Measurements from ENCODE around the gene UPF2. TPM values are rescaled to one million over a fixed set of nuclear protein-coding genes. Genes with fewer than 3 reads are reported as not detected.

UPF2 gene
- total RNA-seq, 4 donors from 2014 or later, result 16.5 to 28.6 (median 23.1) TPM

DNA sequence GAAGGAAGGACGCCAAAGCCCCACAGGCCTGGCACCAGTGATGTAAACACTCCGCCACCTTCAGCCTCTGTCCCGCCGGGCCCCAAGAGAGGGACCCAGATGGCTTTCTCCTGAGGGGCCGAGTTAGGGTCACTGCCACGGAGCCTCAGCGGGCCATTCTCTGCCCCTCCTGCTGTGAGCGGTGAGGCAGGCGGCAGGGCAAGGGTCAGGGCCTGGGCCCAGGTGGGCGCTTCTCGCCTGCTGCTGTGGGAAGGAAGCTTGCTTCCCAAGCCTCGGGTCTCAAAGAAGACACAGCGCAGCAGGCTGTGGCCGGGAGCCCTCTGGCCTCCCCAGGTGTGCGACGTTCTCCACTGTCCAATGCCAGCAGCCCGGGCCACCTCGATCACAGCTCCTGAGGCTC lies 134.7 kb downstream of the UPF2 start:
- TF ChIP-seq POLR2A (IDR thresholded peaks at IDR 0.05) (no peak), POLR2AphosphoS5 (IDR thresholded peaks at IDR 0.05) (no peak), EP300 (IDR thresholded peaks at IDR 0.05; ENCODE audit: low read depth) (no peak)
- TF ChIP-seq, protein P1, sequence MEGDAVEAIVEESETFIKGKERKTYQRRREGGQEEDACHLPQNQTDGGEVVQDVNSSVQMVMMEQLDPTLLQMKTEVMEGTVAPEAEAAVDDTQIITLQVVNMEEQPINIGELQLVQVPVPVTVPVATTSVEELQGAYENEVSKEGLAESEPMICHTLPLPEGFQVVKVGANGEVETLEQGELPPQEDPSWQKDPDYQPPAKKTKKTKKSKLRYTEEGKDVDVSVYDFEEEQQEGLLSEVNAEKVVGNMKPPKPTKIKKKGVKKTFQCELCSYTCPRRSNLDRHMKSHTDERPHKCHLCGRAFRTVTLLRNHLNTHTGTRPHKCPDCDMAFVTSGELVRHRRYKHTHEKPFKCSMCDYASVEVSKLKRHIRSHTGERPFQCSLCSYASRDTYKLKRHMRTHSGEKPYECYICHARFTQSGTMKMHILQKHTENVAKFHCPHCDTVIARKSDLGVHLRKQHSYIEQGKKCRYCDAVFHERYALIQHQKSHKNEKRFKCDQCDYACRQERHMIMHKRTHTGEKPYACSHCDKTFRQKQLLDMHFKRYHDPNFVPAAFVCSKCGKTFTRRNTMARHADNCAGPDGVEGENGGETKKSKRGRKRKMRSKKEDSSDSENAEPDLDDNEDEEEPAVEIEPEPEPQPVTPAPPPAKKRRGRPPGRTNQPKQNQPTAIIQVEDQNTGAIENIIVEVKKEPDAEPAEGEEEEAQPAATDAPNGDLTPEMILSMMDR (IDR thresholded peaks at IDR 0.05), result no peak
- no peaks in the 10 kb centered on the region for H3K4me1 ChIP-seq
- H3K9me3 ChIP-seq, result no peaks in the 10 kb centered on the region
- H3K27ac ChIP-seq, result no peak overlapping the region
- intact Hi-C loops (cut with DNase I; ENCODE audit: low total_unique reads), result no loop called here
- in situ Hi-C loops (cut with MboI; ENCODE audit: low pct_ligation_motif_present in 1 of 4, low pct_unique_long_range_greater_than_20kb in 1 of 4, low sequenced_read_pairs in 3 of 4), result no loop called here
- DNase-seq, result no peak
- 95% methylated on average over 16 of the region's 18 CpGs; no CpG with 5 or more reads in 1 of the 2 donors for WGBS, 2 donors (ENCODE audit: low coverage in 1 of 2)
- no peak overlapping the region for H3K4me3 ChIP-seq
- no peaks in the 10 kb centered on the region for H3K36me3 ChIP-seq
- H3K27me3 ChIP-seq, result no peaks in the 10 kb centered on the region

DNA sequence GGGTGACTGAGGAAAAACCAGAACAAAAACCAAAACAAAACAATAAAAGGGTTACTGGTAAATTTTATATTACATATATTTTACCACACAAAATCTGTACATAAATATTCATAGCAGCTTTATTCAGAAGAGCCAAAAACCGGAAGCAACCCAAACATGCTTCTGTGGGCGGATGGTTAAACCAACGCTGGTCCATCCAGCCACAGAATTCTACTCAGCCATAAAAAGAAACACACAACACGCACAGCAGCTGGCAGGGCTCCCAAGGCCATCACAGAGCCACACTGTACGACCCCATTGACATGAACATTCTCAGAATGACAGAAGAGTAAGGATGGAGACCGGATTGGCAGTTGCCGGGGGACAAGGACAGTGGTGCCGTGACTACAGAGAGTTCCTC lies 135.9 kb downstream of the UPF2 start:
- no peaks in the 10 kb centered on the region for H3K36me3 ChIP-seq
- intact Hi-C loops (cut with DNase I; ENCODE audit: low total_unique reads), result no loop called here
- H3K4me3 ChIP-seq, result no peak overlapping the region
- in situ Hi-C loops (cut with MboI; ENCODE audit: low pct_ligation_motif_present in 1 of 4, low pct_unique_long_range_greater_than_20kb in 1 of 4, low sequenced_read_pairs in 3 of 4), result no loop called here
- no peaks in the 10 kb centered on the region for H3K27me3 ChIP-seq
- no peaks in the 10 kb centered on the region for H3K9me3 ChIP-seq
- H3K27ac ChIP-seq, result no peak overlapping the region
- WGBS, 2 donors (ENCODE audit: low coverage in 1 of 2), result 54% methylated on average over 8 of the region's 8 CpGs; no CpG with 5 or more reads in 1 of the 2 donors
- no peak for DNase-seq
- H3K4me1 ChIP-seq, result no peaks in the 10 kb centered on the region
- TF ChIP-seq, protein P1 (IDR thresholded peaks at IDR 0.05), result no peak
- TF ChIP-seq POLR2AphosphoS5 (IDR thresholded peaks at IDR 0.05), result no peak
- TF ChIP-seq EP300 (IDR thresholded peaks at IDR 0.05; ENCODE audit: low read depth), result no peak
- no peak for TF ChIP-seq POLR2A (IDR thresholded peaks at IDR 0.05)

GRCh38 chr10:11902646-11903045 lies 140.0 kb downstream of the UPF2 start:
- in situ Hi-C loops (cut with MboI; ENCODE audit: low pct_ligation_motif_present in 1 of 4, low pct_unique_long_range_greater_than_20kb in 1 of 4, low sequenced_read_pairs in 3 of 4) (no loop called here), intact Hi-C loops (cut with DNase I; ENCODE audit: low total_unique reads) (no loop called here)
- Histone ChIP-seq H3K36me3 (no peaks in the 10 kb centered on the region), H3K4me3 (no peak overlapping the region), H3K27ac (no peak overlapping the region), H3K4me1 (no peaks in the 10 kb centered on the region), H3K9me3 (no peaks in the 10 kb centered on the region), H3K27me3 (no peaks in the 10 kb centered on the region)
- TF ChIP-seq POLR2A (IDR thresholded peaks at IDR 0.05) (no peak), POLR2AphosphoS5 (IDR thresholded peaks at IDR 0.05) (no peak)
- TF ChIP-seq, protein P1 (IDR thresholded peaks at IDR 0.05), result no peak
- DNase-seq, result no peak
- WGBS, 2 donors (ENCODE audit: low coverage in 1 of 2), result 80 to 87% methylated on average over 1 to 7 of the region's 7 CpGs

GRCh38 chr10:11901833-11902475 lies 140.7 kb downstream of the UPF2 start:
- Histone ChIP-seq H3K9me3 (no peaks in the 10 kb centered on the region), H3K4me1 (no peaks in the 10 kb centered on the region), H3K36me3 (no peaks in the 10 kb centered on the region), H3K27me3 (no peaks in the 10 kb centered on the region), H3K27ac (no peak overlapping the region), H3K4me3 (no peak overlapping the region)
- intact Hi-C loops (cut with DNase I; ENCODE audit: low total_unique reads) (no loop called here), in situ Hi-C loops (cut with MboI; ENCODE audit: low pct_ligation_motif_present in 1 of 4, low pct_unique_long_range_greater_than_20kb in 1 of 4, low sequenced_read_pairs in 3 of 4) (no loop called here)
- no peak for DNase-seq
- TF ChIP-seq POLR2AphosphoS5 (IDR thresholded peaks at IDR 0.05) (no peak), POLR2A (IDR thresholded peaks at IDR 0.05) (no peak), EP300 (IDR thresholded peaks at IDR 0.05; ENCODE audit: low read depth) (no peak)
- TF ChIP-seq, protein P1 (IDR thresholded peaks at IDR 0.05), result no peak
- 80 to 90% methylated on average over 11 to 23 of the region's 23 CpGs for WGBS, 2 donors (ENCODE audit: low coverage in 1 of 2)

All from transverse colon (tissue), 4 donors.